Measurements from ENCODE around the gene CCDC39. TPM values are rescaled to one million over a fixed set of nuclear protein-coding genes. Genes with fewer than 3 reads are reported as not detected.

CCDC39 gene
- total RNA-seq, 1 experiment from 2014 or later = 0.79 TPM

DNA sequence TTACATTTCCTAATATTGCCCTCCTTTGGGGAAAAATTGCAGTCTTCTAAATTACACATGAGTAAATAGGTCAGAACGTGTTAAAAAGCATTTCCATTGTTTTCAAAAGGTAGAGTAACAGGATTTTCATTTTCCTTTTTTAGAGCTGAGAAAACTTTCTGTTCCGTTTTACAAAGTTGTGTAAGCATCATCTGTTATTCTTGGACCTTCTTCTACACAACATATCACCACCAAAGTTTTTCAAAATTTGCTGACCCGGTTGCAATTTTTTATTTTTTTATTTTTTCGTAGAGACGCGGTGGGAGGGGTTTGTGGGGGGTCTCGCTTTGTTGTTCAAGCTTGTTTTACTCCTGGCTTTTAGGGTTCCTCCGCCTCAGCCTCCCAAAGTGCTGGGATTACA is 1.1 kb downstream of the CCDC39 start:
- H3K9me3 Mint-ChIP-seq = peaks cover 0 to 2% of the 10 kb centered on the region in 2 experiments; a peak in 1 of 5 replicates

More for the DNA sequence above, 1.1 kb downstream of the CCDC39 start:
- H2AFZ ChIP-seq (ENCODE audit: low read length) = no peak overlapping the region
- no peak overlapping the region for H2BK12ac ChIP-seq (ENCODE audit: insufficient read length, low read depth, low read length)
- H3K27ac Mint-ChIP-seq = no peak overlapping the region
- H3K36me3 Mint-ChIP-seq (ENCODE audit: insufficient read depth in 1 of 3, low read depth in 3 of 3) = no peaks in the 10 kb centered on the region; a peak in 1 of 7 replicates
- H3T11ph ChIP-seq (ENCODE audit: low read length) = no peak overlapping the region
- no peak for DNase-seq
- no peak overlapping the region for H2BK20ac ChIP-seq (ENCODE audit: low read depth, low read length, poor library complexity, severe bottlenecking)
- H3K23me2 ChIP-seq (ENCODE audit: insufficient read length, low read depth, low read length, poor library complexity, severe bottlenecking) = peaks cover 6% of the 10 kb centered on the region
- no CpG with 5 or more reads among the region's 8 CpGs for WGBS (ENCODE audit: extremely low coverage, insufficient read length, low lambda C conversion rate)
- H4K20me1 ChIP-seq (ENCODE audit: control insufficient read depth, insufficient read depth, insufficient read length) = no peaks in the 10 kb centered on the region
- H3K9ac ChIP-seq (ENCODE audit: extremely low read depth, insufficient read length, low read length) = no peak overlapping the region
- no peaks in the 10 kb centered on the region for H3K79me1 ChIP-seq (ENCODE audit: insufficient read depth, low read depth, low read length, poor library complexity, severe bottlenecking)
- H2BK5ac ChIP-seq (ENCODE audit: insufficient read length, low read length) = no peak overlapping the region
- H3K56ac ChIP-seq (ENCODE audit: insufficient read length, low read depth, low read length) = no peak overlapping the region
- H3K4me2 ChIP-seq (ENCODE audit: insufficient read depth, insufficient read length, low read length) = peak overlapping the region; percentile 70
- H3K27ac ChIP-seq (ENCODE audit: insufficient read length, low read depth, low read length) = no peak overlapping the region
- H4K91ac ChIP-seq (ENCODE audit: insufficient read length, low read depth, low read length) = no peak overlapping the region
- no peaks in the 10 kb centered on the region for H3K4me1 ChIP-seq (ENCODE audit: insufficient read depth, low read length)
- no peak overlapping the region for H3K18ac ChIP-seq (ENCODE audit: insufficient read length, low read depth, low read length)
- no peak overlapping the region for H3K14ac ChIP-seq (ENCODE audit: insufficient read depth, low read length)
- H2BK15ac ChIP-seq (ENCODE audit: low read depth, low read length) = no peak overlapping the region
- peak overlapping the region; percentile 89 to 98 for H3K4me3 Mint-ChIP-seq
- H3K4me1 Mint-ChIP-seq = peaks cover 8 to 10% of the 10 kb centered on the region in 2 experiments
- no peak overlapping the region for H2BK120ac ChIP-seq (ENCODE audit: low read depth, low read length, poor library complexity, severe bottlenecking)
- no peak overlapping the region for H4K5ac ChIP-seq (ENCODE audit: insufficient read length, low read depth, low read length)
- H3K27me3 ChIP-seq (ENCODE audit: insufficient read depth, low read length) = no peaks in the 10 kb centered on the region
- no peak overlapping the region for H3K23ac ChIP-seq (ENCODE audit: insufficient read length, low read depth, low read length)
- H3K79me2 ChIP-seq (ENCODE audit: insufficient read depth, low read length) = no peaks in the 10 kb centered on the region
- peaks cover 8% of the 10 kb centered on the region for H3K27me3 Mint-ChIP-seq (ENCODE audit: low read depth)
- H4K8ac ChIP-seq (replicated peaks; ENCODE audit: insufficient read length, low read depth, low read length) = no peak overlapping the region
- TF ChIP-seq, protein P1, sequence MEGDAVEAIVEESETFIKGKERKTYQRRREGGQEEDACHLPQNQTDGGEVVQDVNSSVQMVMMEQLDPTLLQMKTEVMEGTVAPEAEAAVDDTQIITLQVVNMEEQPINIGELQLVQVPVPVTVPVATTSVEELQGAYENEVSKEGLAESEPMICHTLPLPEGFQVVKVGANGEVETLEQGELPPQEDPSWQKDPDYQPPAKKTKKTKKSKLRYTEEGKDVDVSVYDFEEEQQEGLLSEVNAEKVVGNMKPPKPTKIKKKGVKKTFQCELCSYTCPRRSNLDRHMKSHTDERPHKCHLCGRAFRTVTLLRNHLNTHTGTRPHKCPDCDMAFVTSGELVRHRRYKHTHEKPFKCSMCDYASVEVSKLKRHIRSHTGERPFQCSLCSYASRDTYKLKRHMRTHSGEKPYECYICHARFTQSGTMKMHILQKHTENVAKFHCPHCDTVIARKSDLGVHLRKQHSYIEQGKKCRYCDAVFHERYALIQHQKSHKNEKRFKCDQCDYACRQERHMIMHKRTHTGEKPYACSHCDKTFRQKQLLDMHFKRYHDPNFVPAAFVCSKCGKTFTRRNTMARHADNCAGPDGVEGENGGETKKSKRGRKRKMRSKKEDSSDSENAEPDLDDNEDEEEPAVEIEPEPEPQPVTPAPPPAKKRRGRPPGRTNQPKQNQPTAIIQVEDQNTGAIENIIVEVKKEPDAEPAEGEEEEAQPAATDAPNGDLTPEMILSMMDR (conservative IDR thresholded peaks at IDR 0.05) = no peak
- no peak overlapping the region for H2AK5ac ChIP-seq (ENCODE audit: insufficient read length, low read length)
- H3K4ac ChIP-seq (ENCODE audit: low read depth, low read length) = no peak overlapping the region
- no peaks in the 10 kb centered on the region for H3K9me3 ChIP-seq (ENCODE audit: control insufficient read depth, low read depth, low read length)

Data from H9 (cell line).